A204.1 (cell line): ENCODE results near the gene COL11A1.

Source experiments
- FAIRE-seq: peaks from 2 replicates; lab custom pipeline; 2012; peaks lifted over from hg19 to GRCh38; lab: Jason Lieb, UNC

COL11A1 gene

DNA sequence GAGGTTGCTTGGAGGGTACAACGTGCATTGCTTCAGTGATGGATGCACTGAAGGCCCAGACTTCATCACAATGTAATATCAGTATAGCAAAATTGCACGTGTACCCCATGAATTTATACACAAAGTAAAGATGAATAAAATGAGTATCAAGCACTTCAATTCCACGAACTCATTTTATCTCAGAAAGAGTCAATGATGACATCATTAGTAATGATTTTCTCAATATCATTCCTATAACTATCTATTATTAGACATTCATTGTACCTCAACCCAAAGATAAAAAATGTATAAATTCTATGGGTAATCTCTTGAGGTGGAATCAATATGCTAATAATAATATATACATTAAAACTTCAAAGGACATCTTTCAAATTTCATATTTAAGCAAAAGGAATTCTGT, 208.4 kb downstream of the COL11A1 start:
- no peak for FAIRE-seq

- no peak for FAIRE-seq
Measured at GRCh38 chr1:102897557-102897956, 210.8 kb downstream of the COL11A1 start.

- peak; percentile 25 for FAIRE-seq
Measured at GRCh38 chr1:102896771-102897170, 211.6 kb downstream of the COL11A1 start.

DNA sequence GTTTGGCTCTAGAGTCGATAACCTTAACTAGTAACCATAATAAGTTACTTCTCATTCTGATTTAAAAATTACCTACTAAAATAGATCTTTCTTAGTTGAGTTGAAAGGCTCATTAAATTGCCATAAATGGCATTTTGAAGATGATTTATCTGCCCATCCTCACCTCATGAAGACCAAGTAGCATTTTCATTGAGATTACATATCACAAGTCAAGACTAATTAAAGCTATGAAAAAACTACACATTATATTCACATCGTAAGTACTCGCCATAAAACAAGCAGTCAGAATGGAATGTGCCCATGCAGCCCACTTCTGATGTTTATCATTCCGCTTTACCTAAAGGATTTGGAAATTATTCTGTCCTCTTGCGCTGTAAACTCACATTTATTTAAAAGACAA, 212.0 kb downstream of the COL11A1 start:
- no peak for FAIRE-seq

DNA sequence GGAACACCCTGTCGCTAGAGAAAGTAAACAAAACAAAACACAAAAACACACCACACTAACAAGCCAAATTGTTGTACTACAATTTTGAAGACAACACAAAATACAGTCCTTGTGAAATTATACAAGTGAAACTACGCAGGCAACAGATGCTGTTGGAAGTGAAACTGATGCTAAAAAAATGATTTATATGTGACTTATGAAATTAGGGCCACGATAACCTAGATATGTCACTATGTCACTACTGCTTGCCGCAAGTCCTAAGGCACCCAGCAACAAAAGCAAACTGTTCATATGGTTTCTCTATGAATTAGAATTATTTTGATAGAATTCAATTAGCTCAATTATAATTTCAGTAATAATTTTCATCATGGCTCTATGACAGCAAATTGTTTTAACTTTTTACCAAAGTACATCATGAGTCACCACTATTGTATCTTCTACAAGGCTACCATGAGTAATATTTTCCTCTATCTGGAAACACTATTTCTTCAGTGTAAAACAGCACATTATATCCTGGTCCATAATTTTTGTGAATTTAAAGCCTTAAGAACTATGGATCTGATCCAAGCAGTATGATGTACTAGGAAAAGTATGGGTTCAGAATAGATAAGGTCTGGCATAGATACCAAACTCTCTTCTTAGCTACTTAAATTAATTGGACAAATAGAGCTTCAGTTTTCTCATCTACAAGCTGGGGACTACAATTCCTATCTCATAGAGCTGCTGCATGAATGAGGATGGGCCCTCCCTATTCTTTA, 216.3 kb downstream of the COL11A1 start:
- no peak for FAIRE-seq

DNA sequence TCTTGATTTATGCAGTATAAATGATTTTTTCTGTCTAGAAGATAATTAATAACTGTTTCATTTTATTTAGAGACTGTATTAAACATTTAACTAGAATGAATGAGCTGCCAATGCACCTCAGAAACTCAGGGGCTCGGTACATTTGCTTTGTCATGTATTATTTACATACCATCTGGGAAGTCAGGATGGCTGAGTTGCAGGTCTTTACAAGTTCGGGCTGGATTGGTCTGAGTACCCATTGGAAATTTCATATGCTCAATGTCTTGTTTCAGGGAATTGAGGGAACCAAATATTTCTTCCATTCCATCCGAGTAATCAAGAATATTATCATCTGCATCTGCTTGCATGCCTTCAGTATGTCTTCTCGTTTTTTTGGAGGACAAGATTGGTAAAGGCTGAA, 221.7 kb downstream of the COL11A1 start:
- FAIRE-seq: no peak

DNA sequence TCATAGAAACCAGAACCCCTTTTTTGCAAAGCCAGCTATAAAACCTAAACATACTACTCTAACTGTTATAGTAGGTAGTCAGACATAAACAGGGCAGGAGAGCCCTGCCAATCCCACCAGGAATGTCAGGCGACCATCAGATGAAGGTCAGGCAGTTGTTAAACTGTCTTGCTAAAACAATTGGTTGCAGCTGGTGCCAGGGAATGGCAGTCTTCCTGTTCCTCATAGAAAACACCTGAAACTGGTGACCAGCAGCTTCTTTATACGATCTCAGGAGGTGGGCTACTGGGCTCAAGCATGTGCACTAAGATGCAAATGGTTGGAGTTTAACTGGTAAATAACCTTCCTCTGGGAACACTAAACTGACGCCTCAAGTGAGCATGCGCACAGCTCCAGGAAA, 224.1 kb downstream of the COL11A1 start:
- no peak for FAIRE-seq

DNA sequence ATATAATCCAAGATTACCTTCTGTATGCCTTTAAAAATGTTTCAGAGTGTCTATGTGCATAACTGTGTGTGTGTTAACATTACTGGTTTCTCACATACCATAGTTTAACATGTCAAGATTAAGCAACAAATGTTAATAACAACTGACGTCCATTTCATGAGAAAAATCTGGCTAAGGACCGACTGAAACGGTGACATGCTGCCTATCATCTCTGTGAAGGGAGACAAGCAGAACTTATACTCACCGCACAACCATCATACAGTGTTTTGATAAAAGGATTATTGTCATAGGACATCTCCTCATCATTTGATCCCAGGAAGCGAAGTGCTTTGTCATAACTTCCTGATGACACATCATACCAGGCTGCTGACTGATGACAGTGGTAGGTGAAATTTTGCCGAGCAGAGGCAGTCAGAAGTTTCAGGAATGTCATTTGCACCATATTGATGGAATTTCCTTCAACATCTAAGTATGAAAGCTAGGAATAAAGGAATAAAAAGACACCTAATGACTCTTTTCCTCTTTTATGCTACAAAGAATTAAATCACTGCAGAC, 228.8 kb downstream of the COL11A1 start:
- FAIRE-seq: no peak

- peak; percentile 67 for FAIRE-seq
Measured at GRCh38 chr1:102875756-102876155, 232.6 kb downstream of the COL11A1 start.

- no peak for FAIRE-seq
Measured at GRCh38 chr1:102872526-102872925, 235.8 kb downstream of the COL11A1 start.

DNA sequence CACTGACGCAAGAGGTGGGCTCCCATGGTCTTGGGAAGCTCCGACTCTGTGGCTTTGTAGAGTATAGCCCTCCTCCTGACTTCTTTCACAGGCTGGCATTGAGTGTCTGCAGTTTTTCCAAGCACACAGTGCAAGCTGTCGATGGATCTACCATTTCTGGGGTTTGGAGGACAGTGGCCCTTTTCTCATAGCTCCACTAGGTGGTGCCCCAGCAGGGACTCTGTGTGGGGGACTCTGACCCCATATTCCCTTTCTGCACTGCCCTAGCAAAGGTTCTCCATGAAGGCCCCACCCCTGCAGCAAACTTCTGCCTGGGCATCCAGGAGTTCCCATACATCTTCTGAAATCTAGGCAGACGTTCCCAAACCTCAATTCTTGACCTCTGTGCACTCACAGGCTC, 236.2 kb downstream of the COL11A1 start:
- FAIRE-seq: no peak

DNA sequence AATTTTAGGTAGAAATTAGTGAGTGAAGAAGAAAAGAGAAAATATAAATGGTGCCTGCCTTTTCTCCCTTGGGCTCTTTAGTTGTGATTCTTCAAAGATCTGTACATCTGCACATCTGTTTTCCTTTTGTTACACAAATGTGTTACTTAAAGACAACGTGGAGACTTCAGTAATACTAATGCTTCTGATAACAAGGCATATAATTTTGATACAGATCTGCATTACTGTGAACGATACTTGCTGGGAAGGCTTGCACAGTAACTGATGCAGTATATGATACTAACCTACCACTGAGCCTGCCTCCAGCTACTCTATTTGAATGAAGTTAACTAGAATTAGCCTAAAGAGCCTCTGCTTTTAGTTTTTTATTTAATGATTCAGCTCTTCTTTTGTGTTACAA, 244.6 kb downstream of the COL11A1 start:
- FAIRE-seq: no peak

- no peak for FAIRE-seq
Measured at GRCh38 chr1:102861247-102861646, 247.1 kb downstream of the COL11A1 start.

DNA sequence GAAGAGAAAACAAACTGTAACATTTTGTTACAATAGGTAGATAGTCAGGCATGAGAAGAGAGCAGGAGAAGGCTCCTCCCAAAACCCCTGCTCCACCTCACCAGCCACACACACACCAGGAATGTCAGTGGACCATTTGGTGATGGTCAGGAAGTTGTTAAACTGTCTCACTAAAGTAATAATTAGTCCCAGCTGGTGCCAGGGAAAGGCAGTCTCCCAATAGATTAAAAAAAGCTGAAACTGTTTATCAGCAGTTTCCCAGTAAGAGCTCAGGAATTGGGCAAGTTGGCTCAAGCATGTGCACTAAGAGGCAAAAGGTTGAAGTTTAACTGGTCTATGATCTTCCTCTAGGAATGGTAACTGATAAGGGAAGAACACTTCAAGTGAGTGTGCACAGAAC, 249.6 kb downstream of the COL11A1 start:
- no peak for FAIRE-seq

DNA sequence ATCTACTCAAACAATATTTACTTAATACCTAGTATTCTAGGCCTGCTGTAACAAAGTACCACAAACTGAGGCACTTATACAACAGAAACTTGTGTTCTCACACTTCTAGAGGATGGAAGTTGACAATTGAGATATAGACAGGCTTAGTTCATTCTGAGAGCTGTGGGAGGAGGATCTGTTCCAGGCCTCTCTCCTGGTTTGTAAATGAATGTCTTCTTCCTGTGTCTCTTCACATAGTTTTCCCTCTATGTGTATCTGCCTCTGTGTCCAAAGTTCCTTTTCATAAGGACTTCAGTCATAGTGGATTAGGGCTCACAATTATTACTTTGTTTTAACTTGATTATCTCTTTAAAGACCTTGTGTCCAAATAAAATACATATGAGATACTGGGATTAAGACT, 251.1 kb downstream of the COL11A1 start:
- no peak for FAIRE-seq

DNA sequence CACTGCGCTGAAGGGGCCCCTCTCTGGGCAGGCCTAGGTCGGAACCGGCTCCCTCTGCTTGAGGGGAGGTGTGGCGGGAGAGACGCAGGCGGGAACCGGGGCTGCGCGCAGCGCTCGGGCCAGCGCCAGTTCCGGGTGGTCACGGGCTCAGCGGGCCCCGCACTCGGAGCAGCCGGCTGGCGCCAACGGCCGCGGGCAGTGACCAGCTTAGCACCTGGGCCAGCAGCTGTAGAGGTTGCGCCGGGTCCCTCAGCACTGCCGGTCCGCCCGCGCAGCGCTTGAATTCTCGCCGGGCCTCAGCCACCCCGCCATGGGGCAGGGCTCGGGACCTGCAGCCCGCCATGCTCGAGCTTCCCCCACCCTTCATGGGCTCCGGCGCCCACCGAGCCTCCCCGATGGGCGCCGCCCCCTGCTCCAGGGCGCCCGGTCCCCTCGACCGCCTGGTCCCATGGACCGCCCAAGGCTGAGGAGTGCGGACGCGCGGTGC, 254.6 kb downstream of the COL11A1 start:
- FAIRE-seq: no peak

DNA sequence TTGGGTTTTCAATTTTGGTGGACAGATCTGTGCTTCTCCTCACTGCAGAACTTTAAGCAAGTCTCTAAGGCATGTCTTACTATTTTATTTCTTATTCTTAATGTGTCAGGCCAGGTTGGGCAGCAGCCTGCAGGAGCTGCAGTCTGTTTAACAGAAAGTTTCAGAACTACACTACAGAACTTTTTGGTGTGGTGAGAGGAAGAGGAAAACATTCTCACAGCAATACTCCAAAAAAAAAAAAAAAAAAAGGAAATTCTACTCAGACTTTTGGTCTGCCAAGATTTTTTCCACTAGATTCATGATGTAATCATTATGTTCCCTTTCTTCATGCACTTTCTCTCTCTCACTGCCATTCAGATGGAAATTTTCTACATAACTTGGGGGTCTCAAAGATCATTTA, 255.2 kb downstream of the COL11A1 start:
- no peak for FAIRE-seq

DNA sequence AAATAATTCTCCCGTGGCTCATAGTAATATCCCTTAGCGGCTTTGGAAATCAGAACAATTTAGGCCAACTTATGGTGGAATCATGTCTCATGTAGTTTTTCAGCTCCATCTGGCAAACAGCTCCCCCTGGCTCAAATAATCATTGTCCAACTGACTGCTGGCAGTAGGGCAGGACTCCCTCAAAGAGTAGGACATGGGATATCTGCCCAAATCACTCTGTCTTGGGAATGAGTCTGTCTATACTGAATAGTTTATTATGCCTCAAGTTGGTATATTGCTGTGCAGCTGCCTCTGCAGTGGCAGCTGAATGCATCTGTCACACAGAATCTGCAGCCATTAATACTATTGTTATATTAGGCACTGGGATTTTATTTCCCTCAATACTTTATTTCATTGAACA, 255.7 kb downstream of the COL11A1 start:
- no peak for FAIRE-seq

DNA sequence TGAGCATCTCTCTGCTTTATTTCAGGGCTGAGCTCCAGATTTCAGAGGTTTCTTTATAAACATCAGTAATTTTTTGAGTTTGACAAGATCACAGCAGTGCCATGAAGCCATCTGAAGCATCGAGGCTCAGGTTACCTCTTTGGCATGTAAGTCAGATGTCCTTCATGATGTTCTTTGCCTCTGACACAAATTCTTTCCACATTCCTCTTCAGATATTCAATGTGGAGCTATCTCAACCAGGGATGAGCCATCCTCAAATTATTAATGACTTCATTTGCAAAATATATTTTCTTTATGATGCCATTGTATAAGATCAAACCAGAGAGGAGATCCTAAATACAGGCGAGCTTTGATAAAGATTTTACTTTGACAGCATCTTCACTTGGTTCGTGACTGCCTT, 256.7 kb downstream of the COL11A1 start:
- no peak for FAIRE-seq

- FAIRE-seq: no peak
Measured at GRCh38 chr1:102842606-102843005, 265.7 kb downstream of the COL11A1 start.

DNA sequence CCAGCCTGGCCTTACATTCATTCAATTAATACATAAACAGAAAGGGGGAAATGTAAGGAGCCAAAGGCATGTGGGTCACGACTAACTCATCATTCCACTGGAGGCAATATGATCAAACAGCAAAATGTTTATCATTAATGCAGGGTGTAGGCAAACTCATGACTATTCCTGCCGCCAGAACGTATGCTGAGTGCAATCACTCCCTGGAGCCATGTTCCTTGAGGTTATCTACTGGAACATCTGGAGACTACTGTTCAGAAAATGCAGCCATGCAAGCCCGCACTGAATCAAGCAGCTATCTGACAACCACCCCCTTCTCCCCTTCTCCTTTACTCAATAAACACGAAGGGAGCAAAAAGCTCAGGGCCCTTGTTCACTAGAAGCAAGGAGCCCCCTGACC, 267.6 kb downstream of the COL11A1 start:
- FAIRE-seq: no peak

DNA sequence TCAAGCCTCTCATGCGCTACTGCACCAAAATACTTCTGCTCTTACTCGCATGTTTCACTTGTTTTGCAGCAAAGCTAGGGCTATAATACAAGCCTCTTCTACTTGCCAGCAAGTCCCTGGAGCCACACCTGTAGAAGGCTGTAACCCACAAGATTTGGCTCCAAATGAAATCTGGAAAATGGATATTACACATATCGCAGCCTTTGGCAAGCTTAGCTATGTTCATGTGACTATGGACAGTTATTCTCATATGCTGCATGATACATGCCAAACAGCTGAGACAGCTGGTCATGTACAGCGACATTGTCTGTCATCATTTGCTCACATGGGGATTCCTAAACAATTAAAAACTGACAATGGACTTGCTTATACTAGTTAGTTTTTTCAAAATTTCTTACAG, 270.3 kb downstream of the COL11A1 start:
- FAIRE-seq: no peak

DNA sequence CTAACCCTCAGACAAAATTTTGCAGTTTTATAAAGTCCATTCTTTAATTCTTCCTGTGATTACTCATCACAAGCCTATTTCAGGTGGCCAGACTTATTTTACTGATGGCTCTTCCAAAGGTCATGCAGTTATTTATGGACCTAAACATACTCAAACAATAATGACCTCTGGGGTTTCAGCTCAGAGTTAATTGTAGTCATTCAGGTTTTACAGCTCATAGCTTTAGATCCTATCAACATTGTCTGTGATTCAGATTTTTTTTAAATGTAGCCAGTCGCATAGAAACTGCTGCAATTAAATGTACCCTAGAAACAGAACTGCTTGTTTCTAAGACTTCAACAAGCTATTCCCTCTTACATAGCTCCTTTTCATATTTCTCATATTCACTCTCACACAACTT, 270.8 kb downstream of the COL11A1 start:
- no peak for FAIRE-seq

GRCh38 chr1:102836991-102837390, 271.3 kb downstream of the COL11A1 start:
- no peak for FAIRE-seq
